Stimulated activated CD4-positive, alpha-beta T cell treated with anti-CD3 and anti-CD28 coated beads, Interleukin-12 subunit alpha, Interleukin-12 subunit beta, amount 100 ng/mL, for 24 hours (primary cell): ENCODE measurements around the gene SENP1.

ENCODE experiments used
- DNase-seq, 2 experiments: peaks; one replicate each; pipeline ENCODE4 v3.0.0-alpha.2; 2020; ENCODE audit warnings: low read depth in 2 of 2

Gene SENP1

DNA sequence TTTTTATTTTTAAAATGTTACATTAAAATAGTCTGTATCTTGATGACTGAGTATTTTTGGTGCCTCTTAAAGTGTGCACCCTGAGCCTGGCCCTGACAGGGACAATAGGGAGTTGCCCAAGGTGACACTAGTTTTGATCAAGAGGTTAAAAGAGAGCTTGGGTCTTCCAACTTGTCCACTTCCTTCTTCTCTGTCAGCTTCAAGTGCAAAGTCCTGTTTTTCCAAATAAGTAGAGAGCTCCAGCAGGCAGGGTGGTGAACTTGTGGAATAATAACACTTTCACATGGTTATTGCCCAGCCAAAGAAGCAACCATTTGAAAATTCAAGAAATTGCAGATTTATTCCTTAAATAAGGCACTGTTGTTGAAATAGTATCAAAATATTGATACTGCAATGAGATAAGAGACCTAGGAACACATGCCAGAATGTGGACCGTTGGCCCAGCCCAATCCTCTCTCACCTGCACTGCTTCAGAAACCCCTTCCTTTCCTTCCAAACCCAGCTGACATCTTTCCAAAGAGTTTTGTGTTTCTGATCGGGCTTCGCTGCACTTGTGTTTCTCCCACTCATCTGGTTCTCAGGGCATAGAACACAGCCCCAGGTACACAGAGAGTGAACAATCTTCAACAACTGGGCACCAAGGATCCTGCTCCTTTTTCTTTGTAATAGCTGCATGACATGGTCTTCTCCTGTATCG lies 87.8 kb downstream of the SENP1 start:
- no peak for DNase-seq

DNA sequence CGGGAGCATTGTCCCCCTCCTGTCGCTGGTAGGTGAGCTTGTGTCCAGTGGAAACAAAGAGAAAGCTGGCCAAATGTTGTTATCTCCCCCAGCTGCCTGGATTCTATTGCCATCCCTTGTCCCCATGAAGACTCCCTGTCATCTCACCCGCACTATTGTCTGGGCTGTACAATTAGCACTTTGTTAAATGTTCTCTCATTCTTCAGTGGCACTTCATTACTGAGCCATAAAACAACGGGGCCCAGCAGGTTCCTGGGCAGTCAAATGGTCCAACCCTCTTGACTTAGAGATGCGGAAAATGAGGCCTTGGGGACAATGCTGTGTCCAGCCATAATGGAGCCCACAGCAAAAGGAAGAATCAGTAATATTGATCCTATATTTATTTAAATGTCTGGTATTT lies 88.4 kb downstream of the SENP1 start:
- no peak for DNase-seq

DNA sequence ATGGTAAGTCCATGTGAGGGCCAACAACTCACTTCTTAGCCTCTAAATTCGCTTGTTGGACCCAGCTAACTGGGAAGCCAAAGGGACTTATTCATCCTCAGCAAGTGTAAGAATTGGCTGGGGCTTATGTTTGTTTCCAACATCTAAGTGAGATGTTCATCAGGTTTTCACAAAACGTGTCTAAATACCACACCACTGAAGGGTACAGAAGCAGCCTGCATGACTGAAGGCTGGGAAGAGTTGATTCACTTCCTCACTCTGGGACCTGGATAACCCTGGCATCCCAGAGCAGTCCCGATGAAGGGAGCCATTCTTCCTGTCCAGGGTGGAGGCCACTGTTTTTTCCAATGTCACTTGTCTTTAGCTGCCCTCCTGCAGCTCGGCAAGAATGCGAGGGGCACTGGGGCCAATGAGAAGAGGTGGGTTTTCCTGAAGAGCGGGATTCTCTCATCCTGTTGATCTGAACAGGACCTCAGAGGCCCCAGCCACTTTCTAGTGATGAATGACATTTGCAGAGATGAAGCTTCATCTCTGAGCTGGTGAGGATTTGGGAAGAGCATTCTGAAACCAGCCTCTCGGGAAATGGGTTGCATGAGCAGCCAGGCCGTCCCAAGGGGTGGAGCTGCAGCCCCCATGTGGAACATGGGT lies 89.4 kb downstream of the SENP1 start:
- DNase-seq, result no peak

DNA sequence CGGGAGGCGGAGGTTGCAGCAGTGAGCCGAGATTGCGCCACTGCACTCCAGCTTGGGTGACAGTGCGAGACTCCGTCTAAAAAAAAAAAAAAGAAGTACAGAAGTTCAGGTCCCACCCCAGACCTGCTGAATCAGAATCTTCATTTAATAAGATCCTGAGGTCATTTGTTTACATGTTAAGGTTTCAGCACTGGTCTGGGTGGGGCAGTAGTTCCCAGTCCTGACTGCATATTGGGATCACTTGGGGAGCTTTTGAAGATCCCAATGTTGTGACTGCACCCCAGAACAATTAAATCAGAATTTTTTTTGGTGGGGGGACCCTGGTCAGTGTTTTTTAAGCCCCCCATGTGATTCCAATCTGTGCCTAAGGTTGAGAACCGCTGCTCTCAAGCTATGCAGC lies 89.9 kb downstream of the SENP1 start:
- no peak for DNase-seq

- DNase-seq, result no peak
Observed at GRCh38 chr12:48015129-48015528, 90.8 kb downstream of the SENP1 start.

DNA sequence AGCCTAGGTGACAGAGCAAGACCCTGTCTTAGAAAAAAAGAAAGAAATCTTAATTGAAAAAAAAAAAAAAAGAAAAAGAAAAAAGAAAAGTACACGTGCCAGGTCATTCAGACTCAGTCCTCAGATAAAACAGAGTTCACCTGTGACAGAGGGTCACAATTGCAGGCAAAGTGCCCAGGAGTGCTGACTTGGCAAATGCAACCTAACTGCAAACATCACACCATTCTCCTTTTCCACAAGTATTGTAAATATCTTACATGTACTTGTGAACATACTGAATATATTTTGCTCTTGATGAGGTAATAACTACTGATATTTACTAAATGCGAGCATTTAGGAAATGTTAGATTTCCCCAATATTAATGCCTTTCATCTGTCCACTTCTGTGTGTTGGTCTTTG lies 92.6 kb downstream of the SENP1 start:
- DNase-seq, result no peak

DNA sequence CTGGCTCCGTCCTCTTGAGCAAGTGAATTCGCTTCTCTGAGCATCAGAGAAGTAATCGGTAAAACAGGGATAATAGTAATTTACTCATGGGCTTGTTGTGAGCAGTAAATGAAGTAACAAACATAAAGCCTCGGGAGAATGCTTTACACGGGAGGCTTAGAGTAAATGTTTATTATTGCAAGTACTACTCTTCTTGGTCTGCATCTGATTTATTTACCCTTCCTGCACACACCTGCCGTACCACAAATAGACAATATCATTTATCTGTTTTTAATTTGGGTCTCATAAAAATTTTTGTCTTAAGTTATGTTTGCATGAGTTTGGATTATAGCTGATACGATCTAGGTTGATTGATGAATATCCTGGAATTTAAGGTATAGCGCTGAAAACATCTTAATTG lies 93.8 kb downstream of the SENP1 start:
- DNase-seq, result no peak

DNA sequence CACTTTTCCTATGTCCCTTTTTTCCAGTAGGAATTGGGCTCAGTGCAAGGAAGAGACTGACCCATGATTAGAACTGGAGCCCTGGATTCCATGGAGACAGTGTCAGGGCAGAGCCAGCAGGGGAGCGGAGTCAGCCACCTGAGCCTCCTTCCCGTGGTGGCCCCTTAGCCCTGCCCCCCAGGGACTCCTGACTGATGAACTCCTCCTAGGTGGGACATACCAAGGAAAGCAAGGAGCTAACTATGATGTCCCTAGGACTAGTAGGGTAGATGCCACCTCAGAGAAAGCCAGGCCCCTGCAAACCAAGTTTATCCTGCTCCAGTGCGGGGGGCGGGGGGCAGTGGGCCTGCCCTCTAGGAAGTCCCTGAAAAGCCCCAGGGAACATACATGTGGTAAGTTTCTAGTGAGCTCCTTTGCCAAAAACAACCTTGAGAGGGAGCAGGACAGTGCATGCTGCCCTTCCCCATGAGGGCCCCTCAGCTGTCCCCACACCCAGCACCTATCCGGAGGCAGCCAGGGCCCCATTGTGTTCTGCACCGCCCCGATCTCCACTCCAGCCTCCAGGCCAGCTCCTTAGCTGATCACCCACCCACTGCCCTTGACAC lies 95.4 kb downstream of the SENP1 start:
- DNase-seq, result no peak

- DNase-seq, result no peak
Observed at GRCh38 chr12:48009471-48009870, 96.4 kb downstream of the SENP1 start.

DNA sequence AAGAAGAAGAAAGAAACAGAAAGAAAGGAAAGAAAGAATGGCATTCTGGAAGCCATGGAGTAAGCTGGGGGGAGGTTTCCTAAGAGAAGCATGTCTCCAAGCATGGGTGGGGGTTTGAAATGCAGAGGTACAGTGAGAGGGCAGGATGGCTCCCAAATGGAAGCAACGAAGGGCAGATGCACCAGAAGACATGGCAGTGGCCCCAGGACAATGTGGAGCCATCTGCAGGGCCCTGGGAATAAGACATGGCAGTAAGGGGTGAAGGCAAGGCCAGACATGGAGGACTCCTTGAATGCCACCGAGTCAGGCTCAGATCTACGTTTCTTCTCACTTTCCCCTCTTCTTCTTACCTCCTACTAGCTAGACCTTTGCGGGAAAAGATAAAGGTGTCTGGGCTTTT lies 96.9 kb downstream of the SENP1 start:
- DNase-seq, result no peak

- no peak for DNase-seq
Observed at GRCh38 chr12:48008349-48008748, 97.5 kb downstream of the SENP1 start.

- DNase-seq, result no peak
Observed at GRCh38 chr12:48007206-48007605, 98.7 kb downstream of the SENP1 start.

- DNase-seq, result no peak
Observed at GRCh38 chr12:48005750-48006021, 100.2 kb downstream of the SENP1 start.

DNA sequence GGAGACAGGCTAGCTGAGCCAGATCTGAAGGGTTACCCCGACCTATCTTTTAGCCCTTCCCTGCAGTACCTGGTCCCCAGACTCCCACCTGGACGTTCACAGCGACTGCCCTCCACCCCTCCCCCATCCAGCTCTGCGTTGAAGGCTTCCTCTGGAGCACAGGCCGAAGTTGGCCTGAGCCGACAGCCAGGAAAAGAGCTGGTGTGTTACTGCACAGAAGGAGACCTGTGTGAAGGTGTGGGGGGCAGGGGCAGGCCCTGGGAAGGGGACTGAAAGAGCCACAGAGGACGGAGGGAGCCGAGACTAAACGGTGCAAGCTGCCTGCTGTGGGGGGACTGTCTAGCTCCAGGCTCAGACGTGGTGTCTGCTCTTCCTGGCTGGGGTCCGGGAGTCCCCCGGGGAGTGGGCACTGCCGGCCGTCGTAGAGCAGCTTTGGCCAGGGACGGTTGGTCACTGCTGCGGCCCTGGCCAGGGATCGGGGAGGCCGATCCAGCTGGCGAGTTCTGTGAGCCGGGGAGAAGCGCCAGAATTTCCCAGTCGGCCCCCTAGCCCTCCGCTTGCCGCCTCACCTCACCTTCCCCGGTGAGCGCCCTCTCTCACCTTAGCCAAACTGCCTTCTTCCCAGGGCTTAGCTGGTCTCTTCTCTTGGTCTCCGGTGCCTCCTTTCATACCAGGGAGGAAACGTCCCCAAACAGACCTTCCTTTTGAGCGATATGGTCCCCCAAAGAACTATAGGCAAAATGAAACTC lies 100.7 kb downstream of the SENP1 start:
- no peak for DNase-seq

GRCh38 chr12:48004053-48004941 lies 101.6 kb downstream of the SENP1 start, which contains the start of gene COL2A1:
Gene COL2A1, minus strand, starts transcription at chr12:48004476. Its CDS starts 155 bp downstream, at chr12:48004321.
- DNase-seq, result peak in 1 of 2 experiments; percentile 15

DNA sequence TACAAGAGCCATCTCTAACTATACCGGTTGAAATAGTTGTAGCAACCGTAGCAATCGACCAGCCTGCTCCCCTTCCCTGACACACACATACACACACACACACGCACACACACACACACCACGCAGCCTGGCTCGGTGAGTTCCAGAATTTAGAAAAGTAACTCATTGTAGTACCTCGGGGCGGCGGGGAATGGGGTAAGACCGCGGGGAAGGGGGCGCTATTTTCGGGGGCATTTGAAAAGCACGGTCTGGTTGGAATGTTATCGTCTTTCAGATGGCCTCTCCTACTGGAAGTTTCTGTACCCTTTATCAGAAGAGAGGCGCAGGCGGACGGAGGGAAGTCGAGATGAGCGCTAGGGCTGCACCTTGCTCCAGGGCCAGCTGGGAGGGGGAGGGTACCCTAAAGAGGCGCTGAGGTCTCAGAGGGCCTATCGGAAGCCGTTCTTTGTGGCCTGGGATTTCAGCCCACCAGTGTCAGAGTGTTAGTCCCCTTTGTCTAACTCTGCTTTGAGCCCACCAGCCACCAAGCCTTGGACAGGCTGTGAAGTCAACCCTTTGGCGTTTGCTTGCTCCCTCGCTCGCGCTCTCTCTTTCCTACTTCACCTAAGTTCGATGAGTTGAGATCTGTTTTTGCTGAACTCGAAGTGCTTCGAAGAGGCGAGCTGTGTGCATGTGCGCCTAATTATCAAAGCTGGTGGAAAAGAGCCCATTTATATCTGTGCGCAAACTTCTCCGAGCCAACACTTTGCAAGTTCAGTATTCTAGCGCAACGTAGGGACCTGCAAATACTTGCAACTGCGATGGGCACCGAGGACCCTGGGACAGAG lies 102.4 kb downstream of the SENP1 start:
- DNase-seq, result no peak

DNA sequence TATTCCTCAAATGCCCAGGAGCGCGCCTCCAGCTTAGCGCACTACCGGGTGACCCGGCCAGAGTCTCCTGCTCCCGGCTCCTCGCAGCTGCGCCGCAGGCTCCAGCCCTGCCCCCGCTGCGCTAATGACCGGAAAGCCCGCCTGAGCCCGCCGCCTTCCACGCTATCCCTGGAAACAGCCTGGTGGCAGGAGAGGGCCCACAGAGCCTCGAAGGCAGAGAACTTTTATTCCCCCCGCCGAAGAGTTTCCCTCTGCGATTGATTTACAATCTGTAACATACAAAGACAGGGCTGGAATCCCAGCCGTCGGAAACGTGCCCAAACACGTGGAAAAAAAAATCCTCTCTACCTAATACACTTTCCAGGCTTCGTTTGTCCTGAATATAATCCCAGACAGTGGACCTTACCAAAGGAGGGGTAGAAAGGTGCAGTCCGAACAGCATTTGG lies 103.1 kb downstream of the SENP1 start:
- DNase-seq, result no peak

- DNase-seq, result no peak
Observed at GRCh38 chr12:48002414-48002730, 103.5 kb downstream of the SENP1 start.

- DNase-seq, result no peak
Observed at GRCh38 chr12:48001505-48002413, 104.1 kb downstream of the SENP1 start.
